Measurements from ENCODE around the gene RSPRY1.

DNA sequence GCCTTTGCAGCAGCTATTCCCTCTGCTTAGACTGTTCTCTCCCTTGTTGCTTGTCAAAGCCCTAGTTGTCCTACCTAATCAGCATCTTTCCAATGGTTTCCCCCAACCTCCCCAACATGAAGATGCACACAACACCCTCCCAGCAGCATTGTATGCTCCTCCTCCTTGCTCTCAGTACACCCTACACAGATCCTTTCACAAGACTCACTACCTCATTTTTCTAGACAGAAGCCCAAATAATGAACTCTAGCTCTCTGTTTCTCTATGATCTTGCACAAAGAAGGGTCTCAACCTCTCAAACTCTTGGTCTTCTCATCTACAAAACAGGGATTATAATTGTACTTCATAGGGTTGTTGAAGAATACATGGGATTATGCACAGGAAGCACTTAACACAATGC, 19.7 kb upstream of the RSPRY1 start:
- no peak for TF ChIP-seq MAFK (IDR thresholded peaks at IDR 0.05; ENCODE audit: partially characterized antibody)
- no peak for TF ChIP-seq CBX2 (IDR thresholded peaks at IDR 0.05; ENCODE audit: borderline replicate concordance, low read depth)
- no peak for TF ChIP-seq CTCF (IDR thresholded peaks at IDR 0.05)
- TF ChIP-seq POLR2A (IDR thresholded peaks at IDR 0.05; ENCODE audit: low read length) = no peak
- no peak for TF ChIP-seq BCL3 (IDR thresholded peaks at IDR 0.05)
- no peak for TF ChIP-seq MYC (IDR thresholded peaks at IDR 0.05; ENCODE audit: borderline replicate concordance, low read length)
- TF ChIP-seq RAD21 (conservative IDR thresholded peaks at IDR 0.05 in 1 of 2, IDR thresholded peaks at IDR 0.05 in 1 of 2) = no peak
- TF ChIP-seq HOXB13 (CRISPR knock-in tag; IDR thresholded peaks at IDR 0.05; ENCODE audit: low read depth) = no peak
- no peak for TF ChIP-seq NPAS2 (CRISPR knock-in tag; IDR thresholded peaks at IDR 0.05; ENCODE audit: borderline replicate concordance)
- TF ChIP-seq ESRRA (IDR thresholded peaks at IDR 0.05; ENCODE audit: borderline replicate concordance, low read length) = no peak
- TF ChIP-seq CEBPB (IDR thresholded peaks at IDR 0.05) = no peak
